ENCODE data around the gene PDE5A. TPM values are rescaled to one million over a fixed set of nuclear protein-coding genes. Genes with fewer than 3 reads are reported as not detected.
"Not testable (repeated sequence)": the region's sequence is repeated elsewhere in the genome, so short reads cannot be mapped to it uniquely, and the experiment has no call there.

The PDE5A gene
- total RNA-seq, 1 donor from 2014 or later: 20.0 TPM

- no peak for DNase-seq (ENCODE audit: low spot score)
- intact Hi-C loops (cut with DNase I): loop anchor here (5.0 kb wide), 1 partner anchor 178 kb away; no protein-coding TSS in a partner anchor
Measured at GRCh38 chr4:119490335-119490734, 138.3 kb downstream of the PDE5A start.

GRCh38 chr4:119489305-119489704, 139.3 kb downstream of the PDE5A start:
- intact Hi-C loops (cut with DNase I): no loop called here

GRCh38 chr4:119480331-119480730, 148.3 kb downstream of the PDE5A start:
- intact Hi-C loops (cut with DNase I): no loop called here
- DNase-seq (ENCODE audit: low spot score): no peak

More at GRCh38 chr4:119489305-119489704, 139.3 kb downstream of the PDE5A start:
- DNase-seq (ENCODE audit: low spot score): no peak

GRCh38 chr4:119479835-119480234, 148.8 kb downstream of the PDE5A start:
- intact Hi-C loops (cut with DNase I): no loop called here
- no peak for DNase-seq (ENCODE audit: low spot score)

DNA sequence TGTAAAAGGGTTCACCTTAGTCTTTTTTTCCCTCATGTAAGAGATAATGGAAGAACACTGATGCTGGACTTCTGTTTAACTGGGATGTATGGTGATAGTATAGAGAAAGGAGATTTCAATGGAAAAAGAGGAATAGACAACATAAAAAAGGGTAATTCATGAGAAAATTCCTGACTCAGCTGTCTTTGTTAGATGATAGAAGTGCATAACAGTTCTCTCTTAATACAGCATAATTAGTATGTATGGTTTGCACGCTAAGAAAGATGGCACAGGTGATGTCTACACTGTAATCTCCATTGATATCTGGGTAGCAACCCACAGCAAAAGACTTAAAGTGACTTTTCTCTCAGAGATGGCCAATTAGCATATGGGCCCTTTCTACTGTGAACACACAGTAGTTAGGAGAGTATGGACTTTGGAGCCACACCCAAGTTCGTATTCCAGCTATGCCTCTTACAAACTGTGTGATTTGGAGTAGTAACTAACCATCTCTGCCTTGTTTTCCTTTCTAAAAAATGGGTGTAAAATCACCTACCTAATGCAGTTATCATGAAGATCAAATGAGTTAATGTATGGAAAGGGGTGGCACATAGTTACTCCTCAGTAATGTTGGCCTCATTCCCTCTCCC, 149.3 kb downstream of the PDE5A start:
- intact Hi-C loops (cut with DNase I): no loop called here

DNA sequence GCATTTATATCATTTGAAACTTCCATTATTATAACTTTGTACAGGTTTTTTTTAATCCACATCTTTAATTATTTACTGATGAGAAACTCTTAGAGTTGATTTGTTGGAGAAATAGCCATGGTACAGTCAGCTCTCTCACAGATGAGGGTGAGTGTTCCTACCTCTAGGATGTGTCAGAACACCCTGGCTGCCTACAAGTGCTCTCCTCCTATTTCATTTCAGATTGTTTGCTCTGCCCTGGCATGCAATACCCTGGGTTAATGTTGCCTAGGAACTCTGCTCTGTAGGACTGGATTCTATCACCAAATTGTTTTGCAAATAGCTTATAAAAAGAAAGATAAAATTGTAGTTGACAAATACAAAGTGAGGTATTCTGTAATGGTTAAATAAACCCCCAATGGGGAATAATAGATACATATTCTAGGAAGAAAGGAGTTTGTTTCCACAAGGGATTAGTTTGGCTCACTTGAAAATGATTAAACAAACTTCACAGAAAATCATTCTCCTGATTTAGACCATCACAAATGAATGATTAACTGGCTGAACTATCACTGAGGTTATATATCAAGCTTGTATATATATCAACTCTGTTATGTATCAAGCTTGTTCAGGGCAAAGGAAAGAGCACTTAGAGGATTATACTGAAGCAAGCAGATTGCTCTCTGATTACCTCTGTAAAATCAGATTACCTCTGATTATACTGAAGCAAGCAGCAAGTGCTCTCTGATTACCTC, 150.0 kb downstream of the PDE5A start:
- intact Hi-C loops (cut with DNase I): no loop called here

More for the DNA sequence above, 149.3 kb downstream of the PDE5A start:
- DNase-seq (ENCODE audit: low spot score): no peak

GRCh38 chr4:119477412-119478053, 151.1 kb downstream of the PDE5A start:
- intact Hi-C loops (cut with DNase I): no loop called here
- no peak for DNase-seq (ENCODE audit: low spot score)

More for the DNA sequence above, 150.0 kb downstream of the PDE5A start:
- no peak for DNase-seq (ENCODE audit: low spot score)

- intact Hi-C loops (cut with DNase I): no loop called here
- DNase-seq (ENCODE audit: low spot score): no peak
Measured at GRCh38 chr4:119471259-119471658, 157.3 kb downstream of the PDE5A start.

GRCh38 chr4:119470737-119471063, 157.9 kb downstream of the PDE5A start:
- intact Hi-C loops (cut with DNase I); DNase-seq (ENCODE audit: low spot score): not testable (repeated sequence)

DNA sequence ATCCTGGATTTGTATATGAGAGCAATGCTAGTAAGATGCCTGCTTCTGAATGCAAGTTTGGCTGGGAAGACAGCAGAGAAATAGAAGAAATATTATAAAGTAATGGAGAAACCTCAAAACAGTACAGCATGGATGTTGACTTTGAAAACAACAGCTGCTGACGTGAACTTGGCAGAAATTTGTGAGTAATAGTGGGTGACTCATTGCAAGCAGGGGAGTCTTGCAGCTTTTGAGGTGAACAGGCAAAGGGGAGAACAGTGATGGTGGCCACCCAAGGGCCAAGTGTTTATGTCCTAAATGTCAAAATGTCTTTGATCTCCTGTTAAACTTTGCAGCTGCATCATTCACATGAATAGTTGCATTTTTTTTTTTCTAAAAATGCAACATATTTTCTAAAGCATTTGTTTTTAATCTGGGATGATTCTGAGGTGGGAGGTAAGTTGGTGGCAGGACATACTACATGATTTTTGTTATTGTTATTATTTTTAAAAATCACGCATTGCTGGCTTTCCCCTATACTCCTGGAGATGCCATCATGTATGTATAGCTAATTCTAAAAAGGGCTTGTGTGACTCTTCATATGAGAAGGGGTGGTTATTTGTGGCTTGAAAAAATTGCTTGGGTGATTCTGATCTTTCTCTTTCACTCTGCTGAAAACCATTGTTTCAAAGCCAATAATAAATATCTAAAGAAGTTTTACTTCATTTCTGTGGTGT, 158.4 kb downstream of the PDE5A start:
- intact Hi-C loops (cut with DNase I); DNase-seq (ENCODE audit: low spot score): not testable (repeated sequence)

- intact Hi-C loops (cut with DNase I); DNase-seq (ENCODE audit: low spot score): not testable (repeated sequence)
Measured at GRCh38 chr4:119469039-119469438, 159.6 kb downstream of the PDE5A start.

DNA sequence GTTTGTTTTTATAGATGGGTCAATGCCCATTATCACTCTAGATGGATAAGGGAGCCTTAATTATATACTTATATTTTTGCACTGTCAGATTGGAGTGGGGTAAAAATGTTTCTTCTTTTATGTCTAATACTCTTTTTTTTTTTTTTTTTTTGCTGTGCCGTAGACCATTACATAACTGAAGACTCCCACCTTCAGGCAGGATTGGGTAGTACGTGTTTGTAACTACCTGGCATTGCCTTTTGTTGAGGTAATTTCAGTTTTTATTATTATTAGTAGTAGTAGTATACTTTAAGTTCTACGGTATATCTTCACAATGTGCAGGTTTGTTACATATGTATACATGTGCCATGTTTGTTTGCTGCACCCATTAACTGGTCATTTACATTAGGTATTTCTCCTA, 165.9 kb downstream of the PDE5A start:
- intact Hi-C loops (cut with DNase I); DNase-seq (ENCODE audit: low spot score): not testable (repeated sequence)

DNA sequence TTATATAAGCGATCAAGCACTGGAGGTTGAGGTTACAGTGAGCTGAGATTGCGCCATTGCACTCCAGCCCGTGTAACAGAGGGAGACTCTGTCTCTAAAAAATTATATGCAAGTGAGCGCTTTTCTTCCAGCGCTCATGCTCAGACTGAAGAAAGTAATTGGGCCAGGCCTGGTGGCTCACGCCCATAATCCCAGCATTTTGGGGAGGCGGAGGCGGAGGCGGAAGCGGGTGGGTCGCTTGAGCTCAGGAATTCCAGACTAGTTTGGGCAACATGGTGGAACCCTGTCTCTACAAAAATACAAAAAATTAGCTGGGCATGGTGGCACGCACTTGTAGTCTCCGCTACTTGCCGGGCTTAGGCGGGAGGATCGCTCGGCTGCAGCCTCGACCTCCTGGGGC, 172.9 kb downstream of the PDE5A start:
- DNase-seq (ENCODE audit: low spot score); intact Hi-C loops (cut with DNase I): not testable (repeated sequence)

- DNase-seq (ENCODE audit: low spot score): peak; percentile 97
- intact Hi-C loops (cut with DNase I): not testable (repeated sequence)
Measured at GRCh38 chr4:119454491-119455270, 173.9 kb downstream of the PDE5A start.

DNA sequence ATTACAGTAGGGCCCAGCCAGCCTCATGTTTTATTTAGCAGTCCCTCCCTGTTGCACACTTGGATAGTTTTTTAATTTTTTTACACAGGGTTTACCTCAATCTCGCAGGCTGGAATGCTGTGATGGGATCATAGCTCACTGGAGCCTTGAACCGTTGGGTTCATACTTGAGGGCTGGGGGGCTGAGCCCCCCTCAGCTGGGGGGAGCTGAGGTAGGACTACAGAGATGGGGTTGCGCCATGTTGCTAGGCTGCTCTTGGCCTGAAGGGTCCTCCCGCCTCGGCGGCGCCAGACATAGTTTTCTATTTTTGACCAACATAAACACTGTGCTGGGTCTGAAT, 174.5 kb downstream of the PDE5A start:
- intact Hi-C loops (cut with DNase I); DNase-seq (ENCODE audit: low spot score): not testable (repeated sequence)

GRCh38 chr4:119453286-119453685, 175.3 kb downstream of the PDE5A start:
- intact Hi-C loops (cut with DNase I); DNase-seq (ENCODE audit: low spot score): not testable (repeated sequence)

- intact Hi-C loops (cut with DNase I): not testable (repeated sequence)
Measured at GRCh38 chr4:119449851-119450250, 178.8 kb downstream of the PDE5A start.

More at GRCh38 chr4:119449851-119450250, 178.8 kb downstream of the PDE5A start:
- DNase-seq (ENCODE audit: low spot score): not testable (repeated sequence)

Data from cardiac septum (tissue), 1 donor.